Mammary epithelial cell (primary cell): Measurements from ENCODE around the gene TPD52L1.

Experiments
- EZH2 ChIP-seq: IDR thresholded peaks from 2 replicates; pipeline ENCODE4 v1.6.1; 2012; ENCODE audit warnings: low read length, inconsistent platforms, borderline replicate concordance
- TF ChIP-seq, protein P1 (sequence below), 2 donors: IDR thresholded peaks in 1 of 2; conservative IDR thresholded peaks in 1 of 2; 2 replicates each; pipeline ENCODE4 v1.5.1; 2011 to 2012; ENCODE audit warnings: inconsistent platforms in 2 of 2, low read length in 2 of 2, mild to moderate bottlenecking in 2 of 2, control low read depth in 1 of 2, low read depth in 1 of 2; ENCODE audit not compliant: insufficient read depth in 1 of 2; ENCODE audit errors: extremely low read depth in 1 of 2

DNA sequence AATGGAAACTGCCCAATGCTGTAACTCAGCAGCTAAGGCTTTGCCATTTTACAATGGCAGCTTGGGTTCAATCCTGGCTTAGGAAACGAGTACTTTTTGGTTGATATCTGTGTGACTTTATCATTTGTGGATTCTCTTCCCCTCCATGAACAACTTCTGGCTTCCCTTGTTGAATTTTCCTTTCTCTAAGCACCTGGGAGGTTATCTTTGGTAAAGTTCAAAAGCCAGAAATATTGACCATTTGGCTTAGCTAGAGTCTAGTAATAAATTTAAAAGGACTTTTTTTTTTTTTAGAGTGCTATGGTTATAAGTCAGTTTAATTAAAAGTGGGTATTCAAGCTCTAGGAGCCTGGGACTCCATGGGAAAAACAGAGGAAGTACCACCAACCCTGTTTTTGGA lies 31.7 kb upstream of the TPD52L1 start:
- no peak for TF ChIP-seq EZH2
- TF ChIP-seq, protein P1, sequence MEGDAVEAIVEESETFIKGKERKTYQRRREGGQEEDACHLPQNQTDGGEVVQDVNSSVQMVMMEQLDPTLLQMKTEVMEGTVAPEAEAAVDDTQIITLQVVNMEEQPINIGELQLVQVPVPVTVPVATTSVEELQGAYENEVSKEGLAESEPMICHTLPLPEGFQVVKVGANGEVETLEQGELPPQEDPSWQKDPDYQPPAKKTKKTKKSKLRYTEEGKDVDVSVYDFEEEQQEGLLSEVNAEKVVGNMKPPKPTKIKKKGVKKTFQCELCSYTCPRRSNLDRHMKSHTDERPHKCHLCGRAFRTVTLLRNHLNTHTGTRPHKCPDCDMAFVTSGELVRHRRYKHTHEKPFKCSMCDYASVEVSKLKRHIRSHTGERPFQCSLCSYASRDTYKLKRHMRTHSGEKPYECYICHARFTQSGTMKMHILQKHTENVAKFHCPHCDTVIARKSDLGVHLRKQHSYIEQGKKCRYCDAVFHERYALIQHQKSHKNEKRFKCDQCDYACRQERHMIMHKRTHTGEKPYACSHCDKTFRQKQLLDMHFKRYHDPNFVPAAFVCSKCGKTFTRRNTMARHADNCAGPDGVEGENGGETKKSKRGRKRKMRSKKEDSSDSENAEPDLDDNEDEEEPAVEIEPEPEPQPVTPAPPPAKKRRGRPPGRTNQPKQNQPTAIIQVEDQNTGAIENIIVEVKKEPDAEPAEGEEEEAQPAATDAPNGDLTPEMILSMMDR (conservative IDR thresholded peaks at IDR 0.05 in 1 of 2, IDR thresholded peaks at IDR 0.05 in 1 of 2; ENCODE audit: extremely low read depth in 1 of 2, insufficient read depth in 1 of 2, low read depth in 1 of 2, low read length in 2 of 2), result no peak
